Activated naive CD8-positive, alpha-beta T cell treated with anti-CD3 and anti-CD28 coated beads, Interleukin-2, amount 50 U/mL, for 16 hours (primary cell): Measurements from ENCODE around the gene FRMD4B.

Source experiments
- DNase-seq: peaks from one replicate; pipeline ENCODE4 v3.0.0-alpha.2; 2020; ENCODE audit warnings: low read depth, low spot score

The FRMD4B gene

GRCh38 chr3:69178082-69178481 lies 207.8 kb downstream of the FRMD4B start:
- no peak for DNase-seq

DNA sequence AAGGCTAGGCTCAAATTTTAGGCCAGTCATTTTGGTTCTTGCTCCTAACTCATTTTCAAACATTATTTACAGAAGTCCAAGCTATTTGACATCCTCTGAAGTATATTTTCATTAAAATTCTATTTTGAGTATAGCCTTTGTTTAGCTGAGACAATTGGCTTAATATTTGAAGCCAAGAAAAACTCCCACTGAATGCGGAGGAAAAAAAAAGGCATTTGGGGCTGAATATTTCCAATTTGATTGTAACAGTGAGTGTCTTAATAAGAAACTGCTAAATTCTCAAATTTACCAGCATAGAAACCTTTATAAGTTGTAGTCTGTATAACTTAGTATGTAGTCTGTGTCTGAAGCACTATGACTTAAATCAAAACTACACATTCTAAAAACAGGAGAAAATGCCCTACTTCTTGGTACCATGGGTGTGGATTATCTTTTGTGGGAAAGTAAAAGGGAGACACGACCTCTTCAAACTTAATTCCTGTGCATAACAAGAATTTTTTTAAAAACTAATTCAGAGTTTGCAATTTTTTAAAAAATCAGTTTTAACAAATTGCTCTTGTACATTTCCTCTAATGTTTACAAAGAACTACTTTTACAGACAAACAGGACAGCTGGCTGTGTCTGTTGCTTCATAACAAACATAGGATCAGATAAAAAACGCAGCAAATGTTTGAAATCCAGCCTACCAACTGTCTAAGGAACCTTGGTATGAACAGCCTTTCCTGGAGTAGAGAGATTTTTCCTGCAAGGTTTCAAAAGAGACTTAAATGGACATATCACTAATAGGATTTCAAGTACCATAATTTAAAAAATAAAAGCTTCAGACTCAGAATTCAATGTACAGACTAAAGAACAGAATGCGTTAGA lies 210.8 kb downstream of the FRMD4B start:
- no peak for DNase-seq

DNA sequence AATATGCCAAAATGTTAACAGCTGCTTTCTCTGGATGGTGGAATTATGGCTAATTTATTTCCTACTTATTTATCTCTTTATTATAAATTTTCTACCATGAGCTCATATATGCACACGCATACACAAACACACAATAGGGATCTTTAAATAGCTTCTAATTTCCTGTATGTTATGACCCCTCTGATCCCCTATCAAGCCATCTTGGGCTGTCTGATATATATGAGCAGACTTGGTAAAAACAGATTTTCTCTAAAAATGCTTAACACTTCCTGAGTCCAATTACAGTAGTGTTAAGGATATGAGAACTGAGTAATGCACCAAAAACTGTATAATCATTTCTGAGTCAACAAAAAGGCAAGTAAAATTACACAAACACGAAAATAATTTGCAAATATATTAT lies 211.4 kb downstream of the FRMD4B start:
- DNase-seq, result no peak

DNA sequence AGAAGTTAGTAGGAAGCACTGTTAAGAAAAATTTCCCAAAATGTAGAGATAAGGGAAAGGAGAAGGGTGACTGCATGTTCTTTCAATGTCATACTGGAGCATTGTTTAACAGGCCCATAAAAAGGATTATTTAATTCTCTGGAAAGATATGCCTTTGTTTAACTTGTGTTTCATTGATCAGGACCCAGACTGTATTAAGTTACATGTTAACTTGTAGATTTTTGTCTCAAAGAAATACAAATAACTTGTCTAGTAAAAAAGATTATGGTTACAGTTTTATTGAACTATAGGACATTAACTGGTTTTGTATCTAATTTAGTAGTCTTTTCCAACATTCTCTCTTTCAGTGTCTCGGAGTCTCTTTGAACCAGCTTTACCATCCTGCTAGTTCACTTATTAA lies 213.8 kb downstream of the FRMD4B start:
- no peak for DNase-seq

DNA sequence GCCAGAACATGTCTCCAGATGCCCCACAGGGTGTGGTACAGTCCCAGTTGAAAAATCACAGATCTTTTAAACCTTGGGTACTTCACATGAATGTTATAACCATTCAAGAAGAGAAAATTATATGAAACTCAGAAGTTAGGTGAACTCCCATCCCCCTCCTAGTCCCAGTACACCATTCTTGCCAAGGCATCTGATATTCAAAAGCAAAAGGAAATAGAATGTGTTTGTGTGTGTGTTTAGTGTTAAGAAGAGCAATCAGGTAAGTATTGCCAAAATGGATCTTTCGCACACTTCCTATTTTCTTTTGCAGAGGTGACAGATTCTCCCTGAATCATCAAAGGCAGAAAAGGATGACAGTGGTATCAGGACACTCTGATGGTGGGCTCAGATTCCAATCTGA lies 219.4 kb downstream of the FRMD4B start:
- no peak for DNase-seq

DNA sequence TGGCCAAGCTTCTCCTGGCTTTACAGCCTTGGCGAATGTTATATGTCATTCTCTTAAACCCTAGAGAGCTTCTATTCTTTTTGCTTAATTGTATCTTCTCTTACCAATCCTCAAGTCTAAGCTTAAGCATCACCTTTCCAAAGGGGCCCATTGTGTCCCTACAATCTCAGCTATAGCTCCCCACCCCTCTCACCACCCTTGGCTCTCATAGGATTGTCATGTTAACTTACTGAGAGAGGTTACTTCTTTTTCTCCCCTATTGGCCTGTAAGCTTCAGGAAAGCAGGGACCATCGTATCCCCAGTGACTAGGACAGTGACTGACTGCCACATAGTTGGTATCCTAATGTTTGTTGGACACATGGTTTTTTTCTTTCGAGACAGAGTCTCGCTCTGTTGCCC lies 220.1 kb downstream of the FRMD4B start:
- DNase-seq, result no peak

- no peak for DNase-seq
Observed at GRCh38 chr3:69164296-69164695, 221.6 kb downstream of the FRMD4B start.

DNA sequence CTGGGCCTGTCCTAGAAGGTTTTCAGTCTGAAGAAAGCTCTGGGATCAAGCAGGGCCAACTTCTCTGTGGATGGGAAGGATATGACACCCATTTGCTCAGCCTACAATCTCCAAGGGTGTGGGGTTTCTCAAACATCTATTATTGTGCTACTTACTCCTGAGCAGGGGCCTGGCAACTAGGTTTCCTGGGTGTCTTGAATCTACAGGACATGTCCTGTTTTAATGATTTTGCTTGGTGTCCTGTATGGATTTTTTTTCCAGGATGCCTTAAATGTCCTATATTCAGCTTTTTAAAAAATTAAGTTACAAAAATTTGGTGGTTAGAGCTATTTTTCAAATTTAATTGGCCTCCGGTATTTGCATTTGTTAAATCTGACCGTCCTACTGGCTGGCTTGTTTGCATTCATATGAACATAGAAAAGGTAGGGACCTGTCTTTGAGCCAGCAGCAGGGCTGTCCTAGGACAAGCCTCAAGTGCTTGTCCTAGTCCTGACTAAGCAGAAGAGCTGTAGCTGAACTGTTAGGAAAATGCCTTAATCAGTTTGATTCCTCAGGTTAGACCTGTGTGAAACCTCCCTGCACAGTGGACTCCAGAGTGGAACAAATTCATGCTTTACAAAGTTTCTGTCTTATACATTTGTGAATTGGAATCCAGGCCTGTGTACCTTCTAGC lies 223.4 kb downstream of the FRMD4B start:
- DNase-seq, result no peak

GRCh38 chr3:69161587-69162307 lies 224.1 kb downstream of the FRMD4B start:
- peak; percentile 1 for DNase-seq

- no peak for DNase-seq
Observed at GRCh38 chr3:69160525-69160924, 225.4 kb downstream of the FRMD4B start.

DNA sequence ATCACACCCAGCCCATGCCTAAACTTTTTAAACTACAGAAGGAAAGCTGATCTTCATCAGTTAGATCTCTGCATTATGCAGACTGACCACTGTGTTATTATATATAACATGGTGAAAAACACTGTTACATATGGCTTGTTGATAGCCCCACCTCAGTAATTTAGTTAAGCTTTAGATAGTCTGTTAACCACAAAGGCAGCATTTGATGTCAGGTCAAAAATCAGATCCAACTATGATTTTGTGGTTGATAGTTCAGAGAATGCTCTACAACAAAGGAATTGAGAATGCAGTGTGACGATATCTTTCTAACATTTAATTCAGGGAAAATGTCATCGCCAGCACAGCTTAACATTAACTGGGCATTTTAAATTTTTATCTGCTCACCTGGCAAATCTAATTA lies 225.8 kb downstream of the FRMD4B start:
- no peak for DNase-seq

GRCh38 chr3:69149586-69149985 lies 236.3 kb downstream of the FRMD4B start:
- no peak for DNase-seq

DNA sequence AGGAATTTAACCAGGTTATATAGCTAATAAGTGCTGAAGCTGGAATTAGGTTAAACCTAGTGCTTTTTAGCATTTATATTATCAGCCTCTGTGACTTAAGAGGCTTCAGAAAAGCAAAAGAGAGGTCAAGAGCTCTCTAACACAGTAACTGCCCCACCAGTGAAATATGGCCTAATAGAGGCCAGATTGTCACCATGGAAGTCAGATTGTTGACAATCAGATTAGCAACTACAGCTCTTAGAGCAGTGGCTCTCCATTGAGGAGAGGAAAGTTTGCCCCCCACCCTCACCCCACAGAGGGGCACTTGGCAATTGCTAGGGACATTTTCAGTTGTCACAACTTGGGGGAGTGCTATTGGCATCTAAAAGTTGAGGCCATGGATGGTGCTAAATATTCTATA lies 240.2 kb downstream of the FRMD4B start:
- DNase-seq, result no peak

DNA sequence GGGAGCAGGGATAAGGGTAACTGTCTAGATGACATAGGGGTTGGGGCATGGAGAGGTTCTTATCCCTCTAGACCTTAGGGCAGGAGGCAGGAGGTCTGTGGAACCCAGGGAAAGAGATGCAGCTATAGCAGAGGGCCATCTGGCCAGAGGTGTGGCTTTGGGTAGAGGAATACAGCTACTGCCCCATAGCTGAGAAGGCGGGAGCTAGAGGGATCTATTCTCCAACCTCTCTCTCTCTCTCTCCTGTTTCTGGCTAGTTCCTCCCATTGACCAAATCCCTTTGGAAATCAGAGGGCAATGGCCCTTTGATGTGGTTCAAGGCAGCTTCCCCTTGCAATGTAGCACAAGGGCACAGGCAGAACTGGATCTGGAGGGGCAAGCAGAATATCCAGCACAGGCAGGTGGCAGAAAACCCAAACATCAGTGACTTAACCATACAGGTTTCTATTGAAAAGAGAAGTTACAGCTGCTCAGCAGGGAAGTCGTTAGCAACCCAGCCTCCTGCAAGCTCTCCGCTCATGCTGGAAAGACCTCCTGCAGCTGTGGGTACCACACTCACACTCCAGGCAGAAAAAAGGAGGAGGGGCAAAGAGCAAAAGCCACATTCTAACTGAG lies 241.2 kb downstream of the FRMD4B start:
- DNase-seq, result no peak

DNA sequence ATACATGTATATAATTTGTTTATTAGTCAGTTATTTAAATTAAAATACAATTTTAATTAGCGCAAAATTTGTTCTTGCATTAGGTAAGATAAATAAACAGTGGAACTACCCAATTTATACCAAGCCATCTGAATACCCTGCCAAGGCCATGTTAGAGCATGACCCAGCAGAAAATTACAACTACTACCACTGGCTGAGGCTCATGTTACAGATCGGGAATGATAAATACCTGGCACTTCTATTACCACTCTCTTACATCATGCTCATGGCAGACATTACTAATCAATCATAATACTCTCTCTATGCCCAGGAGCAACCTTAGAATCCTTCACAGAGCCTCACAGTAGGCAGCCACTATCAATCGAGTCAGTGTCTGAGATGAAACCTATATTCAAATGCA lies 242.3 kb downstream of the FRMD4B start:
- DNase-seq, result no peak

- no peak for DNase-seq
Observed at GRCh38 chr3:69142797-69143454, 243.0 kb downstream of the FRMD4B start.

- DNase-seq, result no peak
Observed at GRCh38 chr3:69142090-69142489, 243.8 kb downstream of the FRMD4B start.

DNA sequence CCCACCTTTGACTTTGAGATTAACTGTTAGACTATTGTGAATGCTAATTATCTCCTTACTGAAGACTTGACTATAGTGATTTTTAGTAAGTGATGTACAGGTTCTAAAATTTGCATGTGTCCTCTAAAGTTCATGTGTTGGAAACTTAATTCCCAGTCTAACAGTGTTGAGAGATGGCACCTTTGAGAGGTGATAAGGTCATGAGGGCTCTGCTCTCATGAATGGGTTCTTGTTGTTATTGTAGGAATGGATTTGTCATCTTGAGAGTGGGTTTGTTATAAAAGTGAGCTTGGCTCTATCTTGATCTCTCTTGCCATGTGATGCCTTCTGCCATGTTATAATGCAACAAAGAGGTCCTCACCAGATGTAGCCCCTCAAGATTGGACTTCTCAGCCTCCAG lies 244.6 kb downstream of the FRMD4B start:
- DNase-seq, result no peak

GRCh38 chr3:69137412-69137811 lies 248.5 kb downstream of the FRMD4B start:
- DNase-seq, result no peak

DNA sequence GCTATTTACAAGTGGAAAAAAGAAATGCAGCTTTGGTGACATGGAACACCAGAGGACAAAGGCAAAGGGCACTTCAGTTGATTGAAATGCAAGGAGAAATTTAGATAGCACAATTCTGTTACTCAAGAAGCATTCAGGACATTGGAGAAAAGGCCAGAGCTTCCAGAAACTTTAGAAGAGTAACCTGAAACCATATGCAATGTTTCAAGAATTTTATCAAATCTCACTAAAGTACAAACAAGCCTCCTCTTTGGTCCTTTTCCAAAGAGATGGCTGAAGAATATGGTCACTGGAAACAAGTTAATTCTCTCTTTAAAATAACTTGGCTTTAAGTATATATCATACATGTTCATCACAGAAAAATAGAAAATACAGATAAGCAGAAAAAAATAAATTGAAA lies 248.9 kb downstream of the FRMD4B start:
- no peak for DNase-seq

DNA sequence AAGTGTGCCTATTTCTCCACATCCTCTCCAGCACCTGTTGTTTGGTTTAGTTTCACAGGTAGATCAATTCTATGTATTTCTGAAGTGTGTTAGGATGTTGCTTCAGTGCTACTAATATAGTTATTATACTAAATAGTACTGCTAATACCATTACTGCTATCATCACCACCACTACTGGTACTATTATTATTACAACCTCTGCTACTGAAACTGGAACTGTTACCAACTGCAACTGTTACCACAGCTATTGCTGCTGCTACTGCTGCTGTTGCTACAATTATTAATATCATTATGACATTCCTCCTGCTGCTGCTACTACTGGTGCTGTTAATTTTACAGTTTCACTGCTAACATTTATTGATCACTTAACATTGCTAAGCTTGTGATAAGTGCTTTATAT lies 255.2 kb downstream of the FRMD4B start:
- DNase-seq, result no peak

DNA sequence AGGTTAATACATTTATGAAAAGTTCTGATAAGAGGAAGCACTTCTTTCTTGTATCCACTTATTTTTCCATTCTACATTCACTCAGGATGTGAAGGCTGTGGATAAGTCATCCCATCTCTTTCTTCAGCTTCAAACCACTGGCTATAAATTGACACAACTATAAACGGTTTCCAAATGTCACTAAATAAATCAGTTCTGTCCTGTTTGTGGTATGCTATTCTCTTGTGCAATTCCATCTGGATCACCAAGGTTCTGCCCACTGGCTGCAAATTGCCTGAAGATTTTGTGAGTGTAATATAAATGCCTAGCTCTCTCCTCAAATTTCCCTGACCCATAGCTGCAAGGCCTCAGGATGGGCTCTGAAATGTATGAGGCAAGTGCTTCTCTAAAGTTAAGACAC lies 256.4 kb downstream of the FRMD4B start:
- DNase-seq, result no peak
